Kidney (tissue), 14 donors: ENCODE data around the gene ACTN2. TPM values are rescaled to one million over a fixed set of nuclear protein-coding genes. Genes with fewer than 3 reads are reported as not detected.

Experiments used
- DNase-seq, 5 donors: peaks; one replicate each; pipeline ENCODE4 v3.0.0-alpha.2; 2013 to 2020
- FAIRE-seq: peaks from 2 replicates; lab custom pipeline; 2012; peaks lifted over from hg19 to GRCh38; lab: Jason Lieb, UNC
- H3K27ac ChIP-seq, 2 donors: one replicate each; pipeline ENCODE4 v1.7.0; 2013; ENCODE audit warnings: low read depth in 2 of 2, low read length in 2 of 2, inconsistent platforms in 1 of 2
- H3K27me3 ChIP-seq: one replicate; pipeline ENCODE4 v1.7.1; 2013; ENCODE audit warnings: low read length, inconsistent platforms; ENCODE audit not compliant: control insufficient read depth, insufficient read depth
- H3K36me3 ChIP-seq, 3 donors: one replicate each; pipeline versions ENCODE4 v1.7.0 to v1.7.1; 2013; ENCODE audit warnings: low read length in 3 of 3, control low read depth in 1 of 3, inconsistent platforms in 1 of 3; ENCODE audit not compliant: insufficient read depth in 3 of 3, control insufficient read depth in 2 of 3
- H3K4me1 ChIP-seq, 3 donors: one replicate each; pipeline versions ENCODE4 v1.7.0 to v1.7.1; 2013; ENCODE audit warnings: low read length in 3 of 3, inconsistent platforms in 1 of 3, low read depth in 1 of 3; ENCODE audit not compliant: control insufficient read depth in 2 of 3, insufficient read depth in 2 of 3
- H3K4me3 ChIP-seq, 3 donors: one replicate each; pipeline versions ENCODE4 v1.7.0 to v1.8.1; 2013; ENCODE audit warnings: low read length in 3 of 3, control low read depth in 1 of 3, inconsistent platforms in 1 of 3
- H3K9ac ChIP-seq, 3 donors: one replicate each; pipeline versions ENCODE4 v1.7.0 to v1.7.1; 2013; ENCODE audit warnings: low read length in 3 of 3, control low read depth in 1 of 3, inconsistent platforms in 1 of 3
- H3K9me3 ChIP-seq, 3 donors: one replicate each; pipeline versions ENCODE4 v1.7.0 to v1.7.1; 2013; ENCODE audit warnings: low read length in 3 of 3, control low read depth in 1 of 3, inconsistent platforms in 1 of 3; ENCODE audit not compliant: control insufficient read depth in 2 of 3, insufficient read depth in 1 of 3
- CTCF ChIP-seq: IDR thresholded peaks from 3 replicates; pipeline ENCODE4 v1.5.1; 2012; ENCODE audit warnings: mild to moderate bottlenecking, moderate library complexity, borderline replicate concordance; ENCODE audit not compliant: insufficient read depth; ENCODE audit errors: extremely low read depth
- intact Hi-C: fragments of 100-400 bp; cut with DNase I; formaldehyde crosslinking; loops from one replicate; pipeline ENCODE4 v1.11.1; 2022
- polyA plus RNA-seq: library from polyadenylated mRNA; stranded (reverse); fragments of 350-450 nt; fragmentation: Illumina TruSeq; extraction: RNeasy Lipid Tissue Mini Kit (QIAGEN cat#74804); gene quantifications from one replicate; pipeline ENCODE4 v1.2.3, GENCODE V29; 2014; ENCODE audit warnings: low read depth, low replicate concordance; ENCODE audit not compliant: insufficient read depth
- total RNA-seq: library from RNA; stranded (reverse); fragmentation: NEBNext Ultra II Directional; extraction: Animal tissue kit (Norgen Biotek cat#: 25700); gene quantifications from one replicate; pipeline ENCODE4 v1.2.1, GENCODE V29; 2021
- donor health status: control.
- donor health status: control.
- donor health status: control.
- donor health status: control.
- donor health status: control.
- donor health status: DM: yes; HTN: yes; CAD: no.
- donor health status: Normal renal cell carcinoma (clear cell type).

The ACTN2 gene
- total and polyA plus RNA-seq, 2 donors from 2014 or later: 0.60 to 1.6 TPM

DNA sequence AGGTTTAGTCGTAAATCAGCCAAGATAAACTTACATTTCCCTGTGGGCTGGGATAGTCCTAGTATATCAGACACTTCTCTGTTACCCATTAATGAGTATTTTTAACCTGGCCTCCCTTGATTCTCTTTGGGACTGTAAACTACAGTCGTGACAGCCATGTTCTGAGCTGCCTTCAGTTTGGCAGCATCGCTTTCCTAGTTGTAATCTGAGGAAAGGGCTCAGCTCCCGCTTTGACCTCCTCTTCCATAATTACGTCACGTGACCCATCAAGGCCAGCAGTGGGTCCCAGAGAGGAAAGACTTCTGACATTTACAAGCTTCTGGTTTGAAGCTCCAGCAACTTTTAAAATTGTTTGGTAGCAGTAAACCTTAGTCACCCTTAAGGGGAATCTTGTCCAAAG is 74.2 kb downstream of the ACTN2 start:
- no peaks in the 10 kb centered on the region for H3K27me3 ChIP-seq
- no peaks in the 10 kb centered on the region for H3K4me1 ChIP-seq
- H3K36me3 ChIP-seq: no peaks in the 10 kb centered on the region
- H3K27ac ChIP-seq: peak overlapping the region in 1 of 2 donors; percentile 39
- H3K9me3 ChIP-seq: no peaks in the 10 kb centered on the region
- DNase-seq (peak in 3 of 5 donors; percentile 68 to 83 (median 80)), FAIRE-seq (no peak)
- intact Hi-C loops: no loop called here
- no peak overlapping the region for H3K9ac ChIP-seq
- no peak overlapping the region for H3K4me3 ChIP-seq
- no peak for TF ChIP-seq CTCF

- H3K9ac ChIP-seq: no peak overlapping the region
- H3K9me3 ChIP-seq: no peaks in the 10 kb centered on the region
- H3K27ac ChIP-seq: peak overlapping the region in 1 of 2 donors; percentile 39
- intact Hi-C loops: no loop called here
- no peaks in the 10 kb centered on the region for H3K27me3 ChIP-seq
- H3K4me1 ChIP-seq: no peaks in the 10 kb centered on the region
- no peak overlapping the region for H3K4me3 ChIP-seq
- no peak for TF ChIP-seq CTCF
- DNase-seq (no peak), FAIRE-seq (no peak)
- no peaks in the 10 kb centered on the region for H3K36me3 ChIP-seq
Measured at GRCh38 chr1:236760986-236761385, 74.7 kb downstream of the ACTN2 start.

DNA sequence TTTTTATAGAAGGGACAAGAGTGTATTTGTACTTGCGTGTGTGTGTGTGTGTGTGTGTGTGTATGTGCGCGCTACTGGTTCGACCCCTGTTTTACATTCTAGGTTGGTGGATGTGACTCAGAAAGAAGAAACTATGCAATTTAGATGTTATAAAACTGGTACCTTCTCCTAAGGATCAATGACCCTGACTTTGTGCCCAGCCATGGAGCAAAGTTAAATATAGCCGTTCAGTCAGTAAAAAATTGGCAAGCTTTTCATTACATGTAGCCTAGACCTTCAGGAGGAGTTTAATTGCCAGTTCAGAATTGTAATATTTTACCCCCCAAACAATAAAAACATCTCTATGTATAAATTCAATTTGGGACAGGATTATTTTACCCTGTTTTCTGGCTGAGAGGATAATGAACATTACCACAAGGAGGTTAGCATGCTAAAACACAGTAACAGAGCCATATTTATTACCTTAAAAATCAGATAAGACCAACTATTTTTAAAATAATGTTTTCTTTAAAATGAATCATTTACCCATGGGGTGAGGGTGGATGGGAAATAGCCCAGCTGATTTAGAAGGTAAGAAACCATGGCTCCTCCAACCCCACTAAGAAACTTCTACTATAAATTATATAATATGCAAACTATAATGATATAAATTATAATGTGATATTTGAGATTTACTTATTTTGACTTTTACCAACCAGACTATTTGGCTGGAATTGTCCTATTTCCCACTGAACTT is 75.3 kb downstream of the ACTN2 start:
- H3K9me3 ChIP-seq: no peaks in the 10 kb centered on the region
- intact Hi-C loops: no loop called here
- DNase-seq: no peak
- no peak overlapping the region for H3K27ac ChIP-seq
- no peak for FAIRE-seq
- no peaks in the 10 kb centered on the region for H3K4me1 ChIP-seq
- no peak overlapping the region for H3K4me3 ChIP-seq
- no peaks in the 10 kb centered on the region for H3K36me3 ChIP-seq
- TF ChIP-seq CTCF: no peak
- no peak overlapping the region for H3K9ac ChIP-seq
- no peaks in the 10 kb centered on the region for H3K27me3 ChIP-seq
